Chondrocyte (in vitro differentiated cells): ENCODE results near the gene OPRL1. TPM values are rescaled to one million over a fixed set of nuclear protein-coding genes. Genes with fewer than 3 reads are reported as not detected.
A peak's percentile ranks its signal among the peaks of the same experiment; 100 is the strongest.

ENCODE experiments used
- DNase-seq: peaks from one replicate; pipeline ENCODE4 v3.0.0; 2021; ENCODE audit warnings: mixed read lengths, low spot score
- H3K27ac Mint-ChIP-seq: one replicate; pipeline ENCODE4 v1.8.0; 2021; ENCODE audit warnings: mild to moderate bottlenecking, moderate library complexity, mixed read lengths; ENCODE audit not compliant: unreplicated experiment
- H3K27me3 Mint-ChIP-seq: 2 replicates; pipeline ENCODE4 v1.8.0; 2021; ENCODE audit warnings: low read depth, mixed read lengths
- H3K36me3 Mint-ChIP-seq: 2 replicates; pipeline ENCODE4 v1.8.0; 2021; ENCODE audit warnings: low read depth, mixed read lengths
- H3K4me1 Mint-ChIP-seq: 2 replicates; pipeline ENCODE4 v1.8.0; 2021; ENCODE audit warnings: low read depth, mild to moderate bottlenecking, mixed read lengths
- H3K4me3 Mint-ChIP-seq: one replicate; pipeline ENCODE4 v1.8.0; 2021; ENCODE audit warnings: mild to moderate bottlenecking, moderate library complexity, mixed read lengths; ENCODE audit not compliant: unreplicated experiment
- H3K9me3 Mint-ChIP-seq: 2 replicates; pipeline ENCODE4 v1.8.0; 2021; ENCODE audit warnings: low read depth, mixed read lengths
- CTCF ChIP-seq: fragments of 200-600 bp; sonication (generic); IDR thresholded peaks from 2 replicates; pipeline ENCODE4 v1.5.0; 2021; ENCODE audit warnings: antibody characterized with exemption, mild to moderate bottlenecking, moderate library complexity
- total RNA-seq: library from RNA; stranded (reverse); gene quantifications from 3 replicates; pipeline ENCODE4 v1.2.1, GENCODE V29; 2021

The OPRL1 gene
- total RNA-seq, 1 donor from 2014 or later: 3.2 TPM

GRCh38 chr20:64068386-64069208 is 11.3 kb upstream of the OPRL1 start:
- no peak overlapping the region for H3K4me3 Mint-ChIP-seq
- H3K27ac Mint-ChIP-seq: no peak overlapping the region
- TF ChIP-seq CTCF: no peak
- H3K4me1 Mint-ChIP-seq: peaks cover 23% of the 10 kb centered on the region
- no peaks in the 10 kb centered on the region for H3K27me3 Mint-ChIP-seq
- DNase-seq: no peak
- no peaks in the 10 kb centered on the region for H3K9me3 Mint-ChIP-seq
- H3K36me3 Mint-ChIP-seq: peaks cover 2% of the 10 kb centered on the region

GRCh38 chr20:64069209-64069613 is 10.7 kb upstream of the OPRL1 start:
- Mint-ChIP-seq H3K4me1 (peaks cover 17% of the 10 kb centered on the region), H3K4me3 (no peak overlapping the region), H3K27ac (no peak overlapping the region), H3K27me3 (no peaks in the 10 kb centered on the region), H3K36me3 (no peaks in the 10 kb centered on the region), H3K9me3 (no peaks in the 10 kb centered on the region)
- no peak for TF ChIP-seq CTCF
- DNase-seq: no peak

- H3K4me3 Mint-ChIP-seq: no peak overlapping the region
- no peak overlapping the region for H3K27ac Mint-ChIP-seq
Measured at GRCh38 chr20:64069614-64070243, 10.2 kb upstream of the OPRL1 start.

GRCh38 chr20:64070244-64070993 is 9.5 kb upstream of the OPRL1 start:
- Mint-ChIP-seq H3K4me3 (no peak overlapping the region), H3K27ac (no peak overlapping the region), H3K27me3 (no peaks in the 10 kb centered on the region), H3K36me3 (no peaks in the 10 kb centered on the region), H3K9me3 (no peaks in the 10 kb centered on the region), H3K4me1 (peaks cover 8% of the 10 kb centered on the region)
- no peak for TF ChIP-seq CTCF
- DNase-seq: no peak

More at GRCh38 chr20:64069614-64070243, 10.2 kb upstream of the OPRL1 start:
- H3K9me3 Mint-ChIP-seq: no peaks in the 10 kb centered on the region
- no peaks in the 10 kb centered on the region for H3K27me3 Mint-ChIP-seq
- H3K36me3 Mint-ChIP-seq: no peaks in the 10 kb centered on the region
- peak; percentile 85 for TF ChIP-seq CTCF
- no peak for DNase-seq
- peaks cover 12% of the 10 kb centered on the region for H3K4me1 Mint-ChIP-seq
